Limb (tissue), 2 donors: ENCODE data around the gene ATP1A1.

Experiments
- DNase-seq, 2 donors: peaks; one replicate each; pipeline ENCODE4 v3.0.0-alpha.2; 2016; ENCODE audit errors: extremely low spot score in 2 of 2

The ATP1A1 gene

GRCh38 chr1:116345011-116345410 is 28.0 kb upstream of the ATP1A1 start:
- no peak for DNase-seq

- DNase-seq: no peak
Observed at GRCh38 chr1:116345843-116346242, 27.2 kb upstream of the ATP1A1 start.

- DNase-seq: no peak
Observed at GRCh38 chr1:116346943-116347673, 25.9 kb upstream of the ATP1A1 start.

- no peak for DNase-seq
Observed at GRCh38 chr1:116347696-116348095, 25.3 kb upstream of the ATP1A1 start.

GRCh38 chr1:116350097-116350645 is 22.9 kb upstream of the ATP1A1 start:
- no peak for DNase-seq

GRCh38 chr1:116351914-116352313 is 21.1 kb upstream of the ATP1A1 start:
- no peak for DNase-seq

GRCh38 chr1:116352349-116352813 is 20.7 kb upstream of the ATP1A1 start:
- DNase-seq: no peak

- no peak for DNase-seq
Observed at GRCh38 chr1:116353155-116353554, 19.9 kb upstream of the ATP1A1 start.

GRCh38 chr1:116356067-116356466 is 17.0 kb upstream of the ATP1A1 start:
- no peak for DNase-seq

- DNase-seq: no peak
Observed at GRCh38 chr1:116356673-116357072, 16.4 kb upstream of the ATP1A1 start.

- DNase-seq: no peak
Observed at GRCh38 chr1:116357487-116357886, 15.6 kb upstream of the ATP1A1 start.

GRCh38 chr1:116359060-116359830 is 13.8 kb upstream of the ATP1A1 start:
- no peak for DNase-seq

GRCh38 chr1:116359871-116360270 is 13.2 kb upstream of the ATP1A1 start:
- no peak for DNase-seq

GRCh38 chr1:116360429-116361173 is 12.4 kb upstream of the ATP1A1 start:
- no peak for DNase-seq

GRCh38 chr1:116361648-116362047 is 11.4 kb upstream of the ATP1A1 start:
- no peak for DNase-seq

GRCh38 chr1:116362050-116362449 is 11.0 kb upstream of the ATP1A1 start:
- no peak for DNase-seq

- no peak for DNase-seq
Observed at GRCh38 chr1:116365353-116365780, 7.7 kb upstream of the ATP1A1 start.

GRCh38 chr1:116365857-116366256 is 7.2 kb upstream of the ATP1A1 start:
- DNase-seq: no peak

GRCh38 chr1:116367256-116367945 is 5.6 kb upstream of the ATP1A1 start:
- no peak for DNase-seq

- no peak for DNase-seq
Observed at GRCh38 chr1:116368241-116368640, 4.8 kb upstream of the ATP1A1 start.

- no peak for DNase-seq
Observed at GRCh38 chr1:116370181-116370580, 2.9 kb upstream of the ATP1A1 start.
